Keratinocyte (primary cell): ENCODE data around the gene TC2N. TPM values are rescaled to one million over a fixed set of nuclear protein-coding genes. Genes with fewer than 3 reads are reported as not detected.

Source experiments
- DNase-seq: peaks from one replicate; pipeline ENCODE4 v3.0.0-alpha.2; 2011; ENCODE audit warnings: low read depth, missing footprints, low spot score
- FAIRE-seq: peaks from 2 replicates; lab custom pipeline; 2011; peaks lifted over from hg19 to GRCh38; lab: Jason Lieb, UNC
- H2AFZ ChIP-seq: 2 replicates; pipeline ENCODE4 v1.6.0; 2012; ENCODE audit warnings: low read length, control low read depth, inconsistent platforms; ENCODE audit not compliant: control insufficient read depth
- H3K27ac ChIP-seq: 2 replicates; pipeline ENCODE4 v1.5.1; 2011; ENCODE audit warnings: low read length; ENCODE audit not compliant: control insufficient read depth, insufficient read depth
- H3K27me3 ChIP-seq: 3 replicates; pipeline ENCODE4 v1.6.0; 2011; ENCODE audit warnings: low read length; ENCODE audit not compliant: control insufficient read depth, insufficient read depth; ENCODE audit errors: extremely low read depth
- H3K36me3 ChIP-seq, 2 experiments: 2 replicates in 1 of 2; 3 replicates in 1 of 2; pipeline ENCODE4 v1.5.1; 2011; ENCODE audit warnings: low read length in 2 of 2, mild to moderate bottlenecking in 1 of 2; ENCODE audit not compliant: control insufficient read depth in 2 of 2, insufficient read depth in 2 of 2; ENCODE audit errors: extremely low read depth in 1 of 2
- H3K4me1 ChIP-seq: 3 replicates; pipeline ENCODE4 v1.5.1; 2011; ENCODE audit warnings: low read length; ENCODE audit not compliant: control insufficient read depth, insufficient read depth; ENCODE audit errors: extremely low read depth
- H3K4me2 ChIP-seq: 3 replicates; pipeline ENCODE4 v1.6.0; 2011; ENCODE audit warnings: low read depth, low read length; ENCODE audit not compliant: control insufficient read depth, insufficient read depth; ENCODE audit errors: extremely low read depth
- H3K4me3 ChIP-seq, 3 experiments: fragments of 200-600 bp in 1 of 3; sonication (generic) in 1 of 3; 2 replicates in 2 of 3; 3 replicates in 1 of 3; pipeline ENCODE4 v1.5.1; 2011 to 2016; ENCODE audit warnings: low read length in 3 of 3, mild to moderate bottlenecking in 3 of 3, control low read depth in 2 of 3, inconsistent platforms in 1 of 3, low read depth in 1 of 3, mixed read lengths in 1 of 3, mixed run types in 1 of 3, moderate library complexity in 1 of 3; ENCODE audit not compliant: control insufficient read depth in 2 of 3, insufficient read depth in 2 of 3; ENCODE audit errors: extremely low read depth in 1 of 3
- H3K79me2 ChIP-seq: 2 replicates; pipeline ENCODE4 v1.6.0; 2012; ENCODE audit warnings: low read length; ENCODE audit not compliant: control insufficient read depth, insufficient read depth
- H3K9ac ChIP-seq: 3 replicates; pipeline ENCODE4 v1.6.0; 2011; ENCODE audit warnings: low read length; ENCODE audit not compliant: control insufficient read depth, insufficient read depth; ENCODE audit errors: extremely low read depth
- H3K9me1 ChIP-seq: 3 replicates; pipeline ENCODE4 v1.6.0; 2011; ENCODE audit warnings: low read length; ENCODE audit not compliant: control insufficient read depth, insufficient read depth; ENCODE audit errors: extremely low read depth
- H3K9me3 ChIP-seq: 2 replicates; pipeline ENCODE4 v1.5.1; 2012; ENCODE audit warnings: low read depth, low read length; ENCODE audit not compliant: control insufficient read depth
- H4K20me1 ChIP-seq: 3 replicates; pipeline ENCODE4 v1.6.0; 2011; ENCODE audit warnings: low read length; ENCODE audit not compliant: control insufficient read depth, insufficient read depth; ENCODE audit errors: extremely low read depth
- EZH2 ChIP-seq: IDR thresholded peaks from one replicate; pipeline ENCODE4 v1.6.1; 2012; ENCODE audit warnings: inconsistent platforms, mild to moderate bottlenecking, low read length, moderate library complexity
- dilution Hi-C: fragments of 300-500 bp; cut with MboI; formaldehyde crosslinking; loops from one replicate; pipeline ENCODE4 v1.7.0; 2020; ENCODE audit warnings: low sequenced_read_pairs; ENCODE audit not compliant: extremely low pct_ligation_motif_present
- polyA plus RNA-seq, 5 experiments: library from polyadenylated mRNA; depleted of rRNA in 3 of 5; stranded (reverse) in 3 of 5; stranded (forward) in 1 of 5; unstranded in 1 of 5; fragments of >200 nt; gene quantifications; 1 replicate in 1 of 5; 2 replicates in 3 of 5; 3 replicates in 1 of 5; pipeline versions ENCODE4 v1.2.1 to v1.2.3, GENCODE V29; 2011 to 2012; ENCODE audit warnings: missing spikeins in 2 of 5, low read depth in 1 of 5, low replicate concordance in 1 of 5
- TF ChIP-seq, protein P1 (sequence below), 3 experiments: IDR thresholded peaks in 1 of 3; conservative IDR thresholded peaks in 1 of 3; optimal IDR thresholded peaks in 1 of 3; 2 replicates in 2 of 3; 3 replicates in 1 of 3; pipeline versions ENCODE3 to v1.5.1; 2011; ENCODE audit warnings: low read length in 3 of 3, mild to moderate bottlenecking in 3 of 3, moderate library complexity in 2 of 3, control low read depth in 1 of 3, inconsistent platforms in 1 of 3; ENCODE audit not compliant: insufficient read depth in 2 of 3; ENCODE audit errors: extremely low read depth in 1 of 3

Gene TC2N
- polyA plus RNA-seq, 1 donor (not counting 4 experiments of a cell fraction or from before 2014, with no cell fraction given), result 22.6 TPM

GRCh38 chr14:91827746-91828145, 39.6 kb downstream of the TC2N start:
- no peak overlapping the region for H3K4me3 ChIP-seq
- peaks cover 13% of the 10 kb centered on the region for H3K79me2 ChIP-seq
- no peaks in the 10 kb centered on the region for H3K9me1 ChIP-seq
- H4K20me1 ChIP-seq, result no peaks in the 10 kb centered on the region
- TF ChIP-seq EZH2, result no peak
- TF ChIP-seq, protein P1, sequence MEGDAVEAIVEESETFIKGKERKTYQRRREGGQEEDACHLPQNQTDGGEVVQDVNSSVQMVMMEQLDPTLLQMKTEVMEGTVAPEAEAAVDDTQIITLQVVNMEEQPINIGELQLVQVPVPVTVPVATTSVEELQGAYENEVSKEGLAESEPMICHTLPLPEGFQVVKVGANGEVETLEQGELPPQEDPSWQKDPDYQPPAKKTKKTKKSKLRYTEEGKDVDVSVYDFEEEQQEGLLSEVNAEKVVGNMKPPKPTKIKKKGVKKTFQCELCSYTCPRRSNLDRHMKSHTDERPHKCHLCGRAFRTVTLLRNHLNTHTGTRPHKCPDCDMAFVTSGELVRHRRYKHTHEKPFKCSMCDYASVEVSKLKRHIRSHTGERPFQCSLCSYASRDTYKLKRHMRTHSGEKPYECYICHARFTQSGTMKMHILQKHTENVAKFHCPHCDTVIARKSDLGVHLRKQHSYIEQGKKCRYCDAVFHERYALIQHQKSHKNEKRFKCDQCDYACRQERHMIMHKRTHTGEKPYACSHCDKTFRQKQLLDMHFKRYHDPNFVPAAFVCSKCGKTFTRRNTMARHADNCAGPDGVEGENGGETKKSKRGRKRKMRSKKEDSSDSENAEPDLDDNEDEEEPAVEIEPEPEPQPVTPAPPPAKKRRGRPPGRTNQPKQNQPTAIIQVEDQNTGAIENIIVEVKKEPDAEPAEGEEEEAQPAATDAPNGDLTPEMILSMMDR (optimal IDR thresholded peaks at IDR 0.05 in 1 of 3, IDR thresholded peaks at IDR 0.05 in 1 of 3, conservative IDR thresholded peaks at IDR 0.05 in 1 of 3; ENCODE audit: extremely low read depth in 1 of 3, insufficient read depth in 2 of 3, low read length in 3 of 3), result no peak
- no peak overlapping the region for H3K4me2 ChIP-seq
- no peak overlapping the region for H3K9ac ChIP-seq
- H3K27me3 ChIP-seq, result no peaks in the 10 kb centered on the region
- H3K27ac ChIP-seq, result no peak overlapping the region
- FAIRE-seq (no peak), DNase-seq (no peak)
- no peaks in the 10 kb centered on the region for H3K36me3 ChIP-seq
- dilution Hi-C loops, result no loop called here
- H3K4me1 ChIP-seq, result peaks cover 3% of the 10 kb centered on the region
- H2AFZ ChIP-seq, result no peak overlapping the region
- no peaks in the 10 kb centered on the region for H3K9me3 ChIP-seq

DNA sequence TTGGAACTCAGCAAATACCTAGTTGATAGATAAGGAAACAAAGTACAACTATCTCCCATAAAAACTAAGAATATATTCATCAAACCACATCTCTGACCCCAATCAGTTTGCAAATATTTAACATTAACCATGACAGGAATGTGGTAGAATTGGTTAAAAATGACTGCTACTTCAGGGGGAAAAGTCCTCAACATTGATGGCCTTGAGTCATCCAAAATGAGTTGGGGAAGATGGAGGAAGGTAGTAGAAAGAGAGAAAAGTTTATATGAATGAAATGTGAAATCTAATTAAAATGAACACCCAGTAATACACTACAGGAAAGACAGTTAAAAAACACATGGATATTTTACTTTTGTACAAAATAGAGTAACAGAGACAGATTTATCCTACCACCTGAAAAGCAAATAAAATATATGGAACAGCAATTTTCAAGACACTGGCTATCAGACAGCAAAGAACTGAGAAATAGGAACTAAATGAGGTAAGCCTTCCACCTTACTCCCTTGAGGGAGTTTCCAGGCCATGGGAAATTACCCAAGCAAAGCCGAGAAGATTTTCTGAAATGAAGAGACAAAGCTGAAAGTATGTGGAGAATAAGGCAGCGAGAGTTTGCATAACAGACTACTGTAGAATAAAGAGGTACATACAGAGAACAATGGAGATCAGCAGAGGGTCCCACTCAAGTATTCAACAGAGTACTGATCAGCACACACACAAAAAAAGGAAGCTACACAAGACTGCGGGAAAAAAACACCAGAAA, 49.6 kb downstream of the TC2N start:
- DNase-seq (no peak), FAIRE-seq (no peak)
- H4K20me1 ChIP-seq, result no peaks in the 10 kb centered on the region
- H3K36me3 ChIP-seq, result no peaks in the 10 kb centered on the region
- TF ChIP-seq, protein P1 (optimal IDR thresholded peaks at IDR 0.05 in 1 of 3, IDR thresholded peaks at IDR 0.05 in 1 of 3, conservative IDR thresholded peaks at IDR 0.05 in 1 of 3; ENCODE audit: extremely low read depth in 1 of 3, insufficient read depth in 2 of 3, low read length in 3 of 3), result no peak
- no peak for TF ChIP-seq EZH2
- H3K9ac ChIP-seq, result no peak overlapping the region
- no peaks in the 10 kb centered on the region for H3K27me3 ChIP-seq
- H3K27ac ChIP-seq, result no peak overlapping the region
- dilution Hi-C loops, result no loop called here
- no peak overlapping the region for H2AFZ ChIP-seq
- H3K4me1 ChIP-seq, result no peaks in the 10 kb centered on the region
- H3K79me2 ChIP-seq, result peaks cover 2% of the 10 kb centered on the region
- no peak overlapping the region for H3K4me2 ChIP-seq
- no peak overlapping the region for H3K4me3 ChIP-seq
- no peaks in the 10 kb centered on the region for H3K9me1 ChIP-seq
- no peaks in the 10 kb centered on the region for H3K9me3 ChIP-seq
